GM18870 (cell line): ENCODE data around the gene TMEM181.
"Not testable (repeated sequence)": the region's sequence is repeated elsewhere in the genome, so short reads cannot be mapped to it uniquely, and the experiment has no call there.

Experiments
- ATAC-seq: cut with Tn5 transposase; IDR thresholded peaks from one replicate; pipeline ENCODE4 v1.9.1; 2021; ENCODE audit warnings: moderate library complexity; ENCODE audit not compliant: unreplicated experiment

TMEM181 gene

GRCh38 chr6:158655569-158656450, 95.9 kb downstream of the TMEM181 start:
- no peak for ATAC-seq

DNA sequence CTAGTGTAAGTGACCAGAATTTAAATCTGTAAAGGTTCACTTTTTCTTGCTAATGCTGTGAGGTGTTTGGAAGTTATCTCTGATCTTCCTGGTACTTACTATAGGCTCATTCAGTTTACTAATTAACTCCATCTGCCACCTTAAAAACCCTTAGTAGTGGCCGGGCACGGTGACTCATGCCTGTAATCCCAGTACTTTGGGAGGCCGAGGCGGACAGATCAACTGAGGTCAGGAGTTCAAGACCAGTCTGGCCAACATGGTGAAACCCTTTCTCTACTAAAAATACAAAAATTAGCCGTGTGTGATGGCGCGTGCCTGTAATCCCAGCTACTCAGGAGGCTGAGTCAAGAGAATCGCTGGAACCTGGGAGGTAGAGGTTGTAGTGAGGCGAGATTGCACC, 97.1 kb downstream of the TMEM181 start:
- ATAC-seq = not testable (repeated sequence)

DNA sequence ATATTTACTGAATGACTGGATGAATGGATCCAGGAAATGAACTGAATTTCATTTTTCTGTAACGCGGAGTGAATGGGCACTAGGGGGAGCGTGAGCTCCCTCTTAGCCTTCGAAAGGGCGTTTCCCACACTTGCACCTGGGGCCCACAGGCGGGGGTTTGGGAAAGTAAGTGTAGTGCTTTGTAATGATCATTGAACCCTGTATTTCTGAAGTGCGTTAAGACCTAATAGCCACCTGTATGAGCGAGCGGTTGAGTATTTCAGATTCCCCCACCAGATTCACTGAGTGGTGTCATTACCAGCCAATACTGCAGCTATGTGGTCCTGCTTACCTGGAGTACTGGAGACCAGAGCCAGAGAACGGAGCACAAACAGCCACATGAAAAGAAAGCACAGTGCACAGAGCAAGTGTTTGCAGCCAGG, 100.5 kb downstream of the TMEM181 start:
- ATAC-seq = no peak

GRCh38 chr6:158661156-158661685, 101.3 kb downstream of the TMEM181 start:
- no peak for ATAC-seq

- no peak for ATAC-seq
Observed at GRCh38 chr6:158662607-158662953, 102.7 kb downstream of the TMEM181 start.

DNA sequence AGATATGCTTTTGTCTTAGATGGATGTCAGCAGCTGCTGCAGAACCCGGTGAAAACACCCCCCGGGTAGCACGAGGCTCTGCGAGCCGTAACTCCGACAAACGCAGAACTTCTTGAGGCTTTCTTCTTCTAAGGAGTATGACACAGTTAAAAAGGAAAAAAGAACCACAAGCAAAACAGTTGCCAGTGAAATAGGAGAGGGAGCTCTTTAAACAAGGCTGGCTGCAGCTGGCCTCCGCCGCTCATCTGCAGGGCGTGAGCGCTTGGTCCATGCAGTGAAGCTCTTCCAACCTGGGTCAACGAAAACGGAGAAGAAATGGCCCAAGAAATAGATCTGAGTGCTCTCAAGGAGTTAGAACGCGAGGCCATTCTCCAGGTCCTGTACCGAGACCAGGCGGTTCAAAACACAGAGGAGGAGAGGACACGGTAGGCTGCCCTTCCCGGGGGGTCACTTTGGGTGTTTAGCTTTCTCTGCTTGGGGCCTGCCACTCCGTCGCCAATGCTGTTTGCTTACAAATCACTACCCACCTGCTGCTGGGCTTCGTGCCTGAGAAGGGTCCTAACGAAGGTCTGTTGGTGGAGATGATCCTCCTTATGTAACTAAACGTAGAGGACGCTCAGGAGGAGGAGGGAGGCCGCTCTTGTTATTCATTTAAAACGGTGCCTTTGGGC, 103.2 kb downstream of the TMEM181 start:
- no peak for ATAC-seq

- ATAC-seq = no peak
Observed at GRCh38 chr6:158663625-158664165, 103.8 kb downstream of the TMEM181 start.

- ATAC-seq = no peak
Observed at GRCh38 chr6:158665332-158665731, 105.4 kb downstream of the TMEM181 start.

GRCh38 chr6:158666628-158667359, 106.9 kb downstream of the TMEM181 start:
- ATAC-seq = no peak

DNA sequence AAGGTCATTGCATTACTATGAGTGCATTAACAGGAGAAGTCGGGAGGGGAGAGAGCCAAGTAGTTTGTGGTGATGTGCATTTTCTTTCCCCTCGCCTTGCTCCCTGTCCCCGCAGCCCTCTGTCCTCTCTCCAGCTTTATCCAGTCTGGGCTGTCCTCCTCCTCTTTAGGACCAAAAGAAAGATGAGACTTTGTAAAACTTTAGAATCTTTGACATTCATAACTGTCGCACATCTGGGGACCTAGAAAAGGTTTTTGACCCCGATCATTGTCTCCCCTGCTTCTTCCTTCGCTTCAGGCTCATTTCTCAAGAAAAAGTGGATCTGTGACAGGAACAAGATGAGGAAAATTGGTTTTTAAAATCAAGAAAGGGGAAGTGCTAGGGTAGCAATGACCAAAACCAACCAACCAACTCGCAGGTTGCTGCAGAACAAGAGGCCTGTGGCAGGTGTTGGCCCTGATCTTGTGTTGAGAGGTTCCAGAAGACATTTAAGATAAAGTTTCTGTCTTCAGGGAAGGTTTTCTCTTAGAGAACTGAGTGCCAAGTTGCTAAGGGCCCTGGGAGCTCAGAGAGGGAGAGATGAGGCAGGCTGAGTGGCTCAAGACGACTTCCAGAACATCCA, 107.6 kb downstream of the TMEM181 start:
- no peak for ATAC-seq

GRCh38 chr6:158668707-158669103, 108.8 kb downstream of the TMEM181 start:
- ATAC-seq = no peak

GRCh38 chr6:158669145-158670035, 109.5 kb downstream of the TMEM181 start:
- no peak for ATAC-seq

GRCh38 chr6:158672119-158672518, 112.2 kb downstream of the TMEM181 start:
- not testable (repeated sequence) for ATAC-seq

- no peak for ATAC-seq
Observed at GRCh38 chr6:158672726-158673125, 112.8 kb downstream of the TMEM181 start.

GRCh38 chr6:158674342-158675131, 114.6 kb downstream of the TMEM181 start:
- no peak for ATAC-seq

- ATAC-seq = not testable (repeated sequence)
Observed at GRCh38 chr6:158677094-158677493, 117.2 kb downstream of the TMEM181 start.

DNA sequence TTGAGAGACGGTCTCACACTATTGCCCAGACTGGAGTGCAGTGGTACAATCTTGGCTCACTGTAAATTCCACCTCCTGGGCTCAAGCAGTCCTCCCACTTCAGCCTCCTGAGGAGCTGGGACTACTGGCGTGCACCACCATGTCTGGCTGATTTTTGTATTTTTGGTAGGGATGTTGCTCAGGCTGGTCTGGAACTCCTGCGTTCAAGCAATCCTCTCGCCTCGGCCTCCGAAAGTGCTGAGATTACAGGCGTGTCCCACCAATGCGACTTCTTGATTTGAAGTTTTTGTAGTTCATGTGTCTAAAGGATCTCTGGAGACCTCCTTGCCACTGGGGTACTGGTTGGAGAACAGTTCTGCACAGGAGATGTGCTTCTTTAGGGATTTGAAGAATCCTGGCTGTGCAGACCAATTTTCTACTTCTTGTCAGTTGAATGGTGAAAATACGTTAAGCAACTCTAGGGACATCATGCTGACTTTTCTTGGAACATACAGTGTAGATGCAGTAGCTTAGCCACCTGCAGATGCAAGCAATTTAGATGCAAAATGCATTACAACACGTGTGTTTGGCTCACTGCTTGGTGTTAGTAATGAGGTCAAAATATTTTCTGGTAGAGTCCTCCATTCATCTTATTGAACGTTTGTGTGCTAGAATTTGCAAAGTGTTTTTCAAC, 118.2 kb downstream of the TMEM181 start:
- ATAC-seq = no peak

GRCh38 chr6:158680015-158680414, 120.1 kb downstream of the TMEM181 start:
- ATAC-seq = no peak
